H9 (cell line): ENCODE data around the gene NAA35. TPM values are rescaled to one million over a fixed set of nuclear protein-coding genes. Genes with fewer than 3 reads are reported as not detected.

ENCODE experiments used
- DNase-seq: peaks from one replicate; pipeline ENCODE4 v3.0.0-alpha.2; 2017
- H2AFZ ChIP-seq: one replicate; pipeline ENCODE4 v1.6.1; 2013; ENCODE audit warnings: mild to moderate bottlenecking, low read length, control low read depth, moderate library complexity
- H2AK5ac ChIP-seq: 2 replicates; pipeline ENCODE4 v1.6.1; 2013; ENCODE audit warnings: low read length, control low read depth, mixed read lengths; ENCODE audit not compliant: insufficient read length
- H2BK120ac ChIP-seq: one replicate; pipeline ENCODE4 v1.6.1; 2013; ENCODE audit warnings: low read depth, mild to moderate bottlenecking, low read length, control low read depth, inconsistent platforms; ENCODE audit not compliant: poor library complexity, severe bottlenecking
- H2BK12ac ChIP-seq: 2 replicates; pipeline ENCODE4 v1.6.1; 2013; ENCODE audit warnings: low read length, control low read depth, mixed read lengths, low read depth; ENCODE audit not compliant: insufficient read length
- H2BK15ac ChIP-seq: 2 replicates; pipeline ENCODE4 v1.6.1; 2013; ENCODE audit warnings: low read depth, low read length, control low read depth
- H2BK20ac ChIP-seq: one replicate; pipeline ENCODE4 v1.6.1; 2013; ENCODE audit warnings: low read depth, mild to moderate bottlenecking, low read length, control low read depth, inconsistent platforms; ENCODE audit not compliant: poor library complexity, severe bottlenecking
- H2BK5ac ChIP-seq: 2 replicates; pipeline ENCODE4 v1.6.1; 2013; ENCODE audit warnings: low read length, control low read depth, mixed read lengths; ENCODE audit not compliant: insufficient read length
- H3K14ac ChIP-seq: 2 replicates; pipeline ENCODE4 v1.6.1; 2013; ENCODE audit warnings: low read length, control low read depth; ENCODE audit not compliant: insufficient read depth
- H3K18ac ChIP-seq: 2 replicates; pipeline ENCODE4 v1.6.1; 2013; ENCODE audit warnings: low read depth, mild to moderate bottlenecking, mixed read lengths, low read length, control low read depth; ENCODE audit not compliant: insufficient read length
- H3K23ac ChIP-seq: 2 replicates; pipeline ENCODE4 v1.6.1; 2013; ENCODE audit warnings: low read length, control low read depth, mixed read lengths, low read depth; ENCODE audit not compliant: insufficient read length
- H3K23me2 ChIP-seq: 2 replicates; pipeline ENCODE4 v1.6.1; 2013; ENCODE audit warnings: low read depth, mild to moderate bottlenecking, mixed read lengths, low read length, control low read depth; ENCODE audit not compliant: insufficient read length, poor library complexity, severe bottlenecking
- H3K27ac ChIP-seq: 2 replicates; pipeline ENCODE4 v1.5.1; 2013; ENCODE audit warnings: low read length, control low read depth, mixed read lengths, low read depth; ENCODE audit not compliant: insufficient read length
- H3K27me3 ChIP-seq: 2 replicates; pipeline ENCODE4 v1.6.1; 2013; ENCODE audit warnings: low read length, control low read depth, inconsistent platforms; ENCODE audit not compliant: insufficient read depth
- H3K4ac ChIP-seq: 2 replicates; pipeline ENCODE4 v1.6.1; 2013; ENCODE audit warnings: low read depth, mild to moderate bottlenecking, control low read depth, inconsistent platforms, low read length, moderate library complexity
- H3K4me1 ChIP-seq: 2 replicates; pipeline ENCODE4 v1.6.1; 2013; ENCODE audit warnings: low read length, control low read depth, inconsistent platforms; ENCODE audit not compliant: insufficient read depth
- H3K4me2 ChIP-seq: 2 replicates; pipeline ENCODE4 v1.6.1; 2013; ENCODE audit warnings: low read length, control low read depth, mixed read lengths; ENCODE audit not compliant: insufficient read length, insufficient read depth
- H3K56ac ChIP-seq: 2 replicates; pipeline ENCODE4 v1.6.1; 2013; ENCODE audit warnings: low read depth, mild to moderate bottlenecking, mixed read lengths, low read length, control low read depth; ENCODE audit not compliant: insufficient read length
- H3K79me1 ChIP-seq: 2 replicates; pipeline ENCODE4 v1.6.1; 2013; ENCODE audit warnings: low read depth, mild to moderate bottlenecking, moderate library complexity, low read length, control low read depth, inconsistent platforms; ENCODE audit not compliant: insufficient read depth, poor library complexity, severe bottlenecking
- H3K79me2 ChIP-seq: 2 replicates; pipeline ENCODE4 v1.6.1; 2013; ENCODE audit warnings: low read length, control low read depth, inconsistent platforms; ENCODE audit not compliant: insufficient read depth
- H3K9ac ChIP-seq: 2 replicates; pipeline ENCODE4 v1.6.1; 2013; ENCODE audit warnings: low read length, control low read depth, mixed read lengths; ENCODE audit not compliant: insufficient read length; ENCODE audit errors: extremely low read depth
- H3K9me3 ChIP-seq: one replicate; pipeline ENCODE4 v1.6.1; 2013; ENCODE audit warnings: low read depth, low read length, inconsistent platforms; ENCODE audit not compliant: control insufficient read depth
- H3T11ph ChIP-seq: one replicate; pipeline ENCODE4 v1.6.1; 2013; ENCODE audit warnings: mild to moderate bottlenecking, low read length, control low read depth, inconsistent platforms
- H4K20me1 ChIP-seq: one replicate; pipeline ENCODE4 v1.6.1; 2013; ENCODE audit not compliant: control insufficient read depth, insufficient read length, insufficient read depth
- H4K5ac ChIP-seq: 2 replicates; pipeline ENCODE4 v1.6.1; 2013; ENCODE audit warnings: low read depth, mild to moderate bottlenecking, mixed read lengths, low read length, control low read depth; ENCODE audit not compliant: insufficient read length
- H4K8ac ChIP-seq: replicated peaks from 2 replicates; pipeline ENCODE4 v1.6.1; 2013; ENCODE audit warnings: low read length, control low read depth, mixed read lengths, low read depth; ENCODE audit not compliant: insufficient read length
- H4K91ac ChIP-seq: 2 replicates; pipeline ENCODE4 v1.6.1; 2013; ENCODE audit warnings: low read depth, mild to moderate bottlenecking, moderate library complexity, mixed read lengths, low read length, control low read depth; ENCODE audit not compliant: insufficient read length
- H3K27ac Mint-ChIP-seq, 3 experiments: 2 replicates in 2 of 3; 3 replicates in 1 of 3; pipeline ENCODE4 v1.8.0; 2020 to 2021; ENCODE audit warnings: mixed read lengths in 3 of 3, mild to moderate bottlenecking in 1 of 3, moderate library complexity in 1 of 3
- H3K27me3 Mint-ChIP-seq: 2 replicates; pipeline ENCODE4 v1.8.0; 2021; ENCODE audit warnings: low read depth, mild to moderate bottlenecking, moderate library complexity, mixed read lengths
- H3K36me3 Mint-ChIP-seq, 3 experiments: 2 replicates in 2 of 3; 3 replicates in 1 of 3; pipeline ENCODE4 v1.8.0; 2020 to 2021; ENCODE audit warnings: low read depth in 3 of 3, mixed read lengths in 3 of 3; ENCODE audit not compliant: insufficient read depth in 1 of 3
- H3K4me1 Mint-ChIP-seq, 2 experiments: 2 replicates each; pipeline ENCODE4 v1.8.0; 2020; ENCODE audit warnings: mixed read lengths in 2 of 2
- H3K4me3 Mint-ChIP-seq, 2 experiments: 2 replicates in 1 of 2; 3 replicates in 1 of 2; pipeline ENCODE4 v1.8.0; 2020 to 2021; ENCODE audit warnings: mild to moderate bottlenecking in 2 of 2, mixed read lengths in 2 of 2, moderate library complexity in 1 of 2
- H3K9me3 Mint-ChIP-seq, 2 experiments: 2 replicates in 1 of 2; 3 replicates in 1 of 2; pipeline ENCODE4 v1.8.0; 2020; ENCODE audit warnings: mild to moderate bottlenecking in 2 of 2, mixed read lengths in 2 of 2, moderate library complexity in 1 of 2
- WGBS: extraction: QIAGEN DNeasy Blood & Tissue Kit; methylation state at CpG from one replicate; pipeline ENCODE4 v1.1.7; 2013; ENCODE audit warnings: missing lambda C conversion rate, low lambda C conversion rate, mixed read lengths; ENCODE audit not compliant: insufficient read length; ENCODE audit errors: extremely low coverage; 5-methylcytosine and 5-hydroxymethylcytosine counted together
- total RNA-seq: library from RNA; stranded (reverse); gene quantifications from 2 replicates; pipeline ENCODE4 v1.2.1, GENCODE V29; 2021
- TF ChIP-seq, protein P1 (sequence below): fragments of 200-600 bp; sonication (generic); conservative IDR thresholded peaks from 3 replicates; pipeline ENCODE4 v1.8.0; 2021; ENCODE audit warnings: antibody characterized with exemption, mild to moderate bottlenecking

Gene NAA35
- total RNA-seq, 1 experiment from 2014 or later = 38.6 TPM

DNA sequence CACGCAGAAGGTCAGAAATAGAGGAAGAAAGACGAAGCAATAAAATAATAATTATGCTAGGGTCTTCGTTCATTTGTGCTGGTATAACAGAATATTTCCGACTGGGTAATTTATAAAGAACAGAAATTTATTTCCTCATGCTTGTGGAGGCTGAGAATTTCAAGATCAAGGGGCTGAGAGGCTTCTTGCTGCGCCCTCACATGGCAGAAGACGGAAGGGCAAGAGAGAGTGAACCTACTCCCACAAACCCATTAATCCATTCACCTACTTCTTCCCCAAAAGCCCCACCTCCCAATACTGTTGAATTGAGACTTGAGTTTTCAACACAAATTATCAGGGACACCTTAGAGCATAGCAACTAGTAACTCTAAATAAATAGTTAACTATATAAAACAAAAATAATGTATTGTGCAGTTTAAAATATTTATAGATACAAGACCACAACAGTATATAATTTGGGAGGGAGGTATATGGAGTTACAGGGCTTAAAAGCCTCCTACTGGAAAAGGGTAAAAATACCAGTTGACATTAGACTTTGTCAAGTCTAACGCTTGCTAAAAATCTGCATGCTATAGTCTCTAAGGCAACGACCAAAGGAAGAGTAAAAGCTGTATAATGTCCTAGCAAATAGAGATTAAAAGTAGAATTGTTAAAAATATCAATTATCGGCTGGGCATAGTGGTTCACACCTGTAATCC is 40.3 kb upstream of the NAA35 start:
- Histone ChIP-seq H2BK12ac (no peak overlapping the region), H4K5ac (no peak overlapping the region), H3K9me3 (no peaks in the 10 kb centered on the region), H3K14ac (no peak overlapping the region), H3K18ac (no peak overlapping the region), H2BK20ac (no peak overlapping the region), H2AK5ac (no peak overlapping the region), H3K23ac (no peak overlapping the region), H3K9ac (no peak overlapping the region), H3K27me3 (no peaks in the 10 kb centered on the region), H2AFZ (no peak overlapping the region), H3K56ac (no peak overlapping the region), H3K79me2 (no peaks in the 10 kb centered on the region), H2BK120ac (no peak overlapping the region), H3K23me2 (no peaks in the 10 kb centered on the region), H3K4me2 (no peak overlapping the region), H2BK15ac (no peak overlapping the region), H3K4ac (no peak overlapping the region), H4K8ac (no peak overlapping the region), H3K27ac (no peak overlapping the region), H4K91ac (no peak overlapping the region), H2BK5ac (no peak overlapping the region), H3T11ph (no peak overlapping the region), H3K4me1 (no peaks in the 10 kb centered on the region), H4K20me1 (no peaks in the 10 kb centered on the region), H3K79me1 (no peaks in the 10 kb centered on the region)
- DNase-seq = peak; percentile 63
- no CpG with 5 or more reads among the region's 9 CpGs for WGBS
- Mint-ChIP-seq H3K27me3 (no peaks in the 10 kb centered on the region), H3K9me3 (no peaks in the 10 kb centered on the region; a peak in 1 of 5 replicates), H3K4me3 (no peak overlapping the region), H3K4me1 (no peaks in the 10 kb centered on the region), H3K27ac (no peak overlapping the region), H3K36me3 (no peaks in the 10 kb centered on the region; a peak in 1 of 7 replicates)
- TF ChIP-seq, protein P1, sequence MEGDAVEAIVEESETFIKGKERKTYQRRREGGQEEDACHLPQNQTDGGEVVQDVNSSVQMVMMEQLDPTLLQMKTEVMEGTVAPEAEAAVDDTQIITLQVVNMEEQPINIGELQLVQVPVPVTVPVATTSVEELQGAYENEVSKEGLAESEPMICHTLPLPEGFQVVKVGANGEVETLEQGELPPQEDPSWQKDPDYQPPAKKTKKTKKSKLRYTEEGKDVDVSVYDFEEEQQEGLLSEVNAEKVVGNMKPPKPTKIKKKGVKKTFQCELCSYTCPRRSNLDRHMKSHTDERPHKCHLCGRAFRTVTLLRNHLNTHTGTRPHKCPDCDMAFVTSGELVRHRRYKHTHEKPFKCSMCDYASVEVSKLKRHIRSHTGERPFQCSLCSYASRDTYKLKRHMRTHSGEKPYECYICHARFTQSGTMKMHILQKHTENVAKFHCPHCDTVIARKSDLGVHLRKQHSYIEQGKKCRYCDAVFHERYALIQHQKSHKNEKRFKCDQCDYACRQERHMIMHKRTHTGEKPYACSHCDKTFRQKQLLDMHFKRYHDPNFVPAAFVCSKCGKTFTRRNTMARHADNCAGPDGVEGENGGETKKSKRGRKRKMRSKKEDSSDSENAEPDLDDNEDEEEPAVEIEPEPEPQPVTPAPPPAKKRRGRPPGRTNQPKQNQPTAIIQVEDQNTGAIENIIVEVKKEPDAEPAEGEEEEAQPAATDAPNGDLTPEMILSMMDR = peak; percentile 86
